PC-9 (cell line): Measurements from ENCODE around the gene PPP2R2C. TPM values are rescaled to one million over a fixed set of nuclear protein-coding genes. Genes with fewer than 3 reads are reported as not detected.

Source experiments
- BruUV-seq: library from RNA; stranded (reverse); fragments of 400-500 nt; replicated peaks from 2 replicates; lab custom pipeline; 2021; lab: Mats Ljungman, UMichigan
- CTCF ChIA-PET: fragments of 300-600 bp; sonication (Branson Sonifier 250); formaldehyde crosslinking; loops from one replicate; lab custom pipeline; 2022; ENCODE audit warnings: antibody characterized with exemption; lab: Charles Lee
- POLR2A ChIA-PET: fragments of 300-600 bp; sonication (Branson Sonifier 250); formaldehyde crosslinking; loops from one replicate; lab custom pipeline; 2022; ENCODE audit warnings: antibody characterized with exemption; ENCODE audit not compliant: unreplicated experiment; lab: Charles Lee
- DNase-seq, 2 experiments: peaks; one replicate each; pipeline versions ENCODE4 v3.0.0 to v3.0.0-alpha.2; 2015 to 2022; ENCODE audit warnings: mixed read lengths in 1 of 2
- H2AFZ ChIP-seq: fragments of 200-600 bp; sonication (generic); 2 replicates; pipeline ENCODE4 v1.8.1; 2017; ENCODE audit warnings: antibody characterized with exemption
- H3F3A ChIP-seq: fragments of 200-600 bp; sonication (generic); 2 replicates; pipeline ENCODE4 v1.8.1; 2017; ENCODE audit warnings: antibody characterized with exemption, mild to moderate bottlenecking, low read depth; ENCODE audit not compliant: insufficient read depth
- H3K27ac ChIP-seq: fragments of 200-600 bp; sonication (generic); 2 replicates; pipeline ENCODE4 v1.6.1; 2016; ENCODE audit warnings: mixed run types
- H3K27me3 ChIP-seq: fragments of 200-600 bp; sonication (generic); 2 replicates; pipeline ENCODE4 v1.6.1; 2016; ENCODE audit warnings: low read depth, mixed run types; ENCODE audit not compliant: insufficient read depth
- H3K36me3 ChIP-seq: fragments of 200-600 bp; sonication (generic); 2 replicates; pipeline ENCODE4 v1.6.1; 2016; ENCODE audit warnings: low read depth, mixed run types
- H3K4me1 ChIP-seq: fragments of 200-600 bp; sonication (generic); replicated peaks from 2 replicates; pipeline ENCODE4 v1.6.1; 2016; ENCODE audit warnings: mixed run types; ENCODE audit not compliant: insufficient read depth
- H3K4me2 ChIP-seq: fragments of 200-600 bp; sonication (generic); 2 replicates; pipeline ENCODE4 v1.6.1; 2017; ENCODE audit warnings: mixed run types
- H3K4me3 ChIP-seq: fragments of 200-600 bp; sonication (generic); 2 replicates; pipeline ENCODE4 v1.6.1; 2016; ENCODE audit warnings: mixed run types
- H3K79me2 ChIP-seq: fragments of 200-600 bp; sonication (generic); 2 replicates; pipeline ENCODE4 v1.6.1; 2017; ENCODE audit warnings: low read depth, mixed run types
- H3K9me2 ChIP-seq: fragments of 200-600 bp; sonication (generic); 2 replicates; pipeline ENCODE4 v1.8.1; 2017; ENCODE audit warnings: mild to moderate bottlenecking; ENCODE audit not compliant: insufficient read depth
- H3K9me3 ChIP-seq: fragments of 200-600 bp; sonication (generic); 2 replicates; pipeline ENCODE4 v1.8.1; 2016; ENCODE audit warnings: low read depth; ENCODE audit not compliant: insufficient read depth
- H4K20me1 ChIP-seq: fragments of 200-600 bp; sonication (generic); 2 replicates; pipeline ENCODE4 v1.8.1; 2017; ENCODE audit not compliant: insufficient read depth
- CTCF ChIP-seq: fragments of 200-600 bp; sonication (generic); conservative IDR thresholded peaks from 2 replicates; pipeline ENCODE4 v1.6.1; 2017; ENCODE audit warnings: mixed run types, antibody characterized with exemption, mild to moderate bottlenecking, moderate library complexity
- EZH2 ChIP-seq: fragments of 200-600 bp; sonication (generic); IDR thresholded peaks from 2 replicates; pipeline ENCODE4 v1.8.0; 2017; ENCODE audit warnings: antibody characterized with exemption, low read depth
- intact Hi-C: fragments of 100-400 bp; cut with micrococcal nuclease; formaldehyde crosslinking; loops from one replicate; pipeline ENCODE4 v1.10.0; 2022; ENCODE audit not compliant: unreplicated experiment
- total RNA-seq: library from RNA; stranded (reverse); gene quantifications from 2 replicates; pipeline ENCODE4 v1.2.3, GENCODE V29; 2021

PPP2R2C gene
- total RNA-seq, 1 experiment from 2014 or later, result 40.9 TPM

DNA sequence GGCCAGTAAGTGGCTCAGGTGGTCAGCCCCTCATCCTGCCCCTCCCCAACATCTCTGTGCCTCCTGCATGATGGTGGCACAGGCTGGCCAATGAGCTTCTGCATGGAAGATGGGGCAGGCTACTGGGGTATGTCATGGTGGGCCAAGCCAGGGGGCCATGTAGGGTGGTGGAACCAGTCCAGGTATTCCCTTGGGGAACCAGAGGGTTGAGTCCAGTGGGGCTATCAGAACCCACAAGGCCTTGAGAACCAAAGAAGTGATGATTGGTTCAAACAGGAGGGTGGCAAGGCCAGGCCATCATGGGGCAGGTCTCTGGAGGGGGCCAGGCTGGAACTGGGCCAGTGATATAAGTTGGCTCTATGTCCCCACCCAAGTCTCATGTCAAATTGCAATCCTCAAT is 18.8 kb upstream of the PPP2R2C start:
- no peak for DNase-seq
- Histone ChIP-seq H4K20me1 (no peaks in the 10 kb centered on the region), H3K9me3 (no peaks in the 10 kb centered on the region; the same call in 1 of the 2 replicates), H3K9me2 (no peaks in the 10 kb centered on the region), H3K4me2 (no peak overlapping the region), H3K27ac (no peak overlapping the region), H2AFZ (no peak overlapping the region), H3K4me1 (no peaks in the 10 kb centered on the region), H3K4me3 (no peak overlapping the region), H3K36me3 (no peaks in the 10 kb centered on the region), H3K27me3 (no peaks in the 10 kb centered on the region), H3F3A (no peaks in the 10 kb centered on the region), H3K79me2 (no peaks in the 10 kb centered on the region)
- BruUV-seq, result no TSS peak
- TF ChIP-seq EZH2 (no peak), CTCF (no peak)
- ChIA-PET POLR2A (no interaction called here), CTCF (no interaction called here)
- intact Hi-C loops, result no loop called here

GRCh38 chr4:6489927-6490326 is 17.5 kb upstream of the PPP2R2C start:
- Histone ChIP-seq H3K9me2 (no peaks in the 10 kb centered on the region), H4K20me1 (no peaks in the 10 kb centered on the region), H2AFZ (no peak overlapping the region), H3F3A (no peaks in the 10 kb centered on the region), H3K4me3 (no peak overlapping the region), H3K27me3 (no peaks in the 10 kb centered on the region), H3K4me2 (no peak overlapping the region), H3K4me1 (no peaks in the 10 kb centered on the region), H3K27ac (no peak overlapping the region), H3K79me2 (no peaks in the 10 kb centered on the region), H3K36me3 (no peaks in the 10 kb centered on the region), H3K9me3 (no peaks in the 10 kb centered on the region; the same call in 1 of the 2 replicates)
- DNase-seq, result no peak
- intact Hi-C loops, result no loop called here
- BruUV-seq, result no TSS peak
- no peak for TF ChIP-seq CTCF
- no peak for TF ChIP-seq EZH2
- POLR2A ChIA-PET, result no interaction called here
- CTCF ChIA-PET, result no interaction called here

DNA sequence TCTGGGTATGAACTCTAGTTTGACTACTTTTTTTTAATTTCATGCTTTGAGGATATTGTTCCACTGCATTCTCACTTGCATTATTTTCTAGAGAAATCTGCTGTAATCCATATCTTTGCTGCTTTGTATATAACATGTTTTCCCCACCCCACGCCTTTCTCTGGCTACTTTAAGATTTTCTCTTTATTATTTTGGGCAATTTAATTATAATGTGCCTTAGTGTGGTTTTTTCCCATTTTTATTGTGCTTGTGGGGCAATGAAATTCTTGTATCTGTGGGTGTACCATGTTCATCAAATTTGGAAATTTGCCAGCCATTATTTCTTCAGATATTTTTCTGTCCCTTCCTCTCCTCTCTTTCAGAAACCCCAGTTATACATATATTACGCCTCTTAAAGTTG is 15.1 kb upstream of the PPP2R2C start:
- Histone ChIP-seq H3K27me3 (no peaks in the 10 kb centered on the region), H3K27ac (no peak overlapping the region), H3K4me2 (no peak overlapping the region), H3K79me2 (no peaks in the 10 kb centered on the region), H2AFZ (no peak overlapping the region), H4K20me1 (no peaks in the 10 kb centered on the region), H3K36me3 (no peaks in the 10 kb centered on the region), H3K4me3 (no peak overlapping the region), H3K9me3 (no peaks in the 10 kb centered on the region; the same call in 1 of the 2 replicates), H3F3A (no peaks in the 10 kb centered on the region), H3K4me1 (no peaks in the 10 kb centered on the region), H3K9me2 (no peaks in the 10 kb centered on the region)
- TF ChIP-seq CTCF (no peak), EZH2 (no peak)
- intact Hi-C loops, result no loop called here
- CTCF ChIA-PET, result no interaction called here
- no TSS peak for BruUV-seq
- no peak for DNase-seq
- POLR2A ChIA-PET, result no interaction called here
